ENCODE measurements around the gene CPAMD8.
"Not testable (repeated sequence)": the region's sequence is repeated elsewhere in the genome, so short reads cannot be mapped to it uniquely, and the experiment has no call there.

CPAMD8 gene

GRCh38 chr19:16944626-16945363 is 81.8 kb downstream of the CPAMD8 start:
- no peak for DNase-seq

- no peak for DNase-seq
Observed at GRCh38 chr19:16943942-16944625, 82.5 kb downstream of the CPAMD8 start.

GRCh38 chr19:16943090-16943489 is 83.5 kb downstream of the CPAMD8 start:
- not testable (repeated sequence) for DNase-seq

- no peak for DNase-seq
Observed at GRCh38 chr19:16942583-16942982, 84.0 kb downstream of the CPAMD8 start.

- DNase-seq, result no peak
Observed at GRCh38 chr19:16940626-16941025, 86.0 kb downstream of the CPAMD8 start.

GRCh38 chr19:16940063-16940462 is 86.5 kb downstream of the CPAMD8 start:
- DNase-seq, result not testable (repeated sequence)

GRCh38 chr19:16938211-16938610 is 88.4 kb downstream of the CPAMD8 start:
- DNase-seq, result no peak

- not testable (repeated sequence) for DNase-seq
Observed at GRCh38 chr19:16937796-16938195, 88.8 kb downstream of the CPAMD8 start.

- no peak for DNase-seq
Observed at GRCh38 chr19:16936901-16937300, 89.7 kb downstream of the CPAMD8 start.

GRCh38 chr19:16934489-16934888 is 92.1 kb downstream of the CPAMD8 start:
- no peak for DNase-seq

GRCh38 chr19:16931306-16931705 is 95.3 kb downstream of the CPAMD8 start:
- no peak for DNase-seq

- no peak for DNase-seq
Observed at GRCh38 chr19:16930753-16931152, 95.9 kb downstream of the CPAMD8 start.

- DNase-seq, result no peak
Observed at GRCh38 chr19:16928916-16929315, 97.7 kb downstream of the CPAMD8 start.

- no peak for DNase-seq
Observed at GRCh38 chr19:16928351-16928750, 98.3 kb downstream of the CPAMD8 start.

GRCh38 chr19:16927883-16928282 is 98.7 kb downstream of the CPAMD8 start:
- no peak for DNase-seq

GRCh38 chr19:16922949-16923348 is 103.7 kb downstream of the CPAMD8 start:
- no peak for DNase-seq

- no peak for DNase-seq
Observed at GRCh38 chr19:16922592-16922934, 104.0 kb downstream of the CPAMD8 start.

GRCh38 chr19:16921766-16922591 is 104.6 kb downstream of the CPAMD8 start:
- no peak for DNase-seq

GRCh38 chr19:16920816-16921529 is 105.6 kb downstream of the CPAMD8 start:
- no peak for DNase-seq

GRCh38 chr19:16919496-16919895 is 107.1 kb downstream of the CPAMD8 start:
- DNase-seq, result no peak

GRCh38 chr19:16917401-16917800 is 109.2 kb downstream of the CPAMD8 start:
- DNase-seq, result no peak

GRCh38 chr19:16915734-16916133 is 110.9 kb downstream of the CPAMD8 start:
- no peak for DNase-seq

- DNase-seq, result no peak
Observed at GRCh38 chr19:16915135-16915534, 111.5 kb downstream of the CPAMD8 start.

Data from cerebellar nuclear complex (tissue), 1 donor.